CD4-positive, alpha-beta T cell (primary cell): ENCODE results near the gene ERG28. TPM values are rescaled to one million over a fixed set of nuclear protein-coding genes. Genes with fewer than 3 reads are reported as not detected.

ENCODE experiments used
- ATAC-seq: fragments of 200-7000 bp; cut with Tn5 transposase; one replicate; pipeline ENCODE4 v1.10.0; 2022; ENCODE audit warnings: mild to moderate bottlenecking; ENCODE audit not compliant: poor library complexity
- CTCF ChIA-PET: fragments of 350-600 bp; sonication (Branson Sonifier 250); formaldehyde crosslinking; loops from one replicate; lab custom pipeline; 2021; ENCODE audit warnings: antibody characterized with exemption, inconsistent platforms; lab: Charles Lee
- POLR2A ChIA-PET: fragments of 350-600 bp; sonication (Branson Sonifier 250); formaldehyde crosslinking; loops from one replicate; lab custom pipeline; 2021; ENCODE audit warnings: antibody characterized with exemption, inconsistent platforms; lab: Charles Lee
- DNase-seq, 14 experiments: peaks; one replicate each; pipeline ENCODE4 v3.0.0-alpha.2; 2013 to 2020; ENCODE audit warnings: mixed read lengths in 2 of 14
- H3K27ac ChIP-seq, 2 donors: one replicate each; pipeline versions ENCODE4 v1.5.1 to v1.7.0; 2013; ENCODE audit warnings: low read length in 2 of 2, low read depth in 1 of 2, mild to moderate bottlenecking in 1 of 2
- H3K27me3 ChIP-seq, 2 experiments: 1 replicate in 1 of 2; 2 replicates in 1 of 2; pipeline versions ENCODE4 v1.6.1 to v1.7.0; 2013; ENCODE audit warnings: low read length in 2 of 2, control low read depth in 1 of 2, mild to moderate bottlenecking in 1 of 2, moderate library complexity in 1 of 2; ENCODE audit not compliant: insufficient read depth in 2 of 2, control insufficient read depth in 1 of 2
- H3K36me3 ChIP-seq: one replicate; pipeline ENCODE4 v1.6.1; 2013; ENCODE audit warnings: low read length, control low read depth; ENCODE audit not compliant: insufficient read depth
- H3K4me1 ChIP-seq: one replicate; pipeline ENCODE4 v1.6.1; 2013; ENCODE audit warnings: low read length, control low read depth; ENCODE audit not compliant: insufficient read depth
- H3K4me3 ChIP-seq: one replicate; pipeline ENCODE4 v1.5.1; 2013; ENCODE audit warnings: mild to moderate bottlenecking, low read length, moderate library complexity
- H3K9me3 ChIP-seq, 2 experiments: 1 replicate in 1 of 2; 2 replicates in 1 of 2; pipeline versions ENCODE4 v1.6.1 to v1.7.0; 2013; ENCODE audit warnings: low read length in 2 of 2, mild to moderate bottlenecking in 2 of 2, control low read depth in 1 of 2, moderate library complexity in 1 of 2; ENCODE audit not compliant: control insufficient read depth in 1 of 2, insufficient read depth in 1 of 2
- H3K27ac Mint-ChIP-seq: one replicate; pipeline ENCODE4 v1.8.0; 2020; ENCODE audit warnings: mixed read lengths
- H3K27me3 Mint-ChIP-seq: one replicate; pipeline ENCODE4 v1.8.0; 2021; ENCODE audit warnings: mixed read lengths
- H3K36me3 Mint-ChIP-seq: one replicate; pipeline ENCODE4 v1.8.0; 2021; ENCODE audit warnings: low read depth, mixed read lengths
- H3K4me1 Mint-ChIP-seq: one replicate; pipeline ENCODE4 v1.8.0; 2021; ENCODE audit warnings: low read depth, mixed read lengths
- H3K4me3 Mint-ChIP-seq: one replicate; pipeline ENCODE4 v1.8.0; 2020; ENCODE audit warnings: mild to moderate bottlenecking, mixed read lengths
- H3K9me3 Mint-ChIP-seq: one replicate; pipeline ENCODE4 v1.8.0; 2020; ENCODE audit warnings: mixed read lengths
- intact Hi-C, 2 experiments: fragments of 100-400 bp; cut with DNase I in 1 of 2; cut with micrococcal nuclease in 1 of 2; formaldehyde crosslinking; loops; one replicate each; pipeline versions ENCODE4 v1.15.1 to v1.9.0; 2023 to 2025; cut with DNase I, micrococcal nuclease
- total RNA-seq, 174 experiments: library from RNA in 2 of 174; stranded (reverse) in 2 of 174; gene quantifications; one replicate each; pipeline ENCODE4 v1.2.3 and lab custom pipeline; 2021 to 2026
- TF ChIP-seq, protein P1 (sequence below): fragments of 200-600 bp; IDR thresholded peaks from one replicate; pipeline ENCODE4 v1.8.0; 2022; ENCODE audit warnings: antibody characterized with exemption, mild to moderate bottlenecking

The ERG28 gene
- total RNA-seq, 2 experiments from 2014 or later: 5.7 to 5.8 TPM

DNA sequence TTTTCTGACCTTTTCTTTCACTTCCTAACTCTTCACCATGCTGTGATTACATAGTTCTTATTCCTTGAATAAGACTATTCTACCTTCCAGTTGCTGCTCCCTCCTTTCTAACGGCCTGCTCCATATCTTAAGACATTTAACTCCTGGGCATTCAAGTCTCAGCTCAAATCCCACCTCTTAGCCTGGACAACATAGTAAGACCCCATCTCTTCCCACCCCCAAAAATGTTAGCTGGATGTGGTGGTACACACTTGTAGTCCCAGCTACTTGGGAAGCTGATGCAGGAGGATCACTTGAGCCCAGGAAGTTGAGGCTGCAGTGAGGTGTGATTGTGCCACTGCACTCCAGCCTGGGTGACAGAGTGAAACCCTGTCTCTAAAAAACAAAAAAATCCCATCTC lies 10.9 kb downstream of the ERG28 start:
- DNase-seq (no peak), ATAC-seq (no peak)
- POLR2A ChIA-PET: interaction anchor here (0.7 kb wide), 1 partner anchor 11 kb away, joined by 4 read pairs; the partner anchor contains the start of genes ERG28 and TTLL5
- intact Hi-C loops: loop anchor here (5.0 to 10.0 kb wide), 2 partner anchors 135 to 517 kb away; no protein-coding TSS in a partner anchor
- Mint-ChIP-seq H3K27ac (no peak overlapping the region), H3K27me3 (no peaks in the 10 kb centered on the region), H3K4me3 (no peak overlapping the region), H3K4me1 (peaks cover 3% of the 10 kb centered on the region), H3K9me3 (no peaks in the 10 kb centered on the region), H3K36me3 (peaks cover 84% of the 10 kb centered on the region)
- CTCF ChIA-PET: interaction anchor here (1.7 kb wide), 1 partner anchor 72 kb away, joined by 8 read pairs; no protein-coding TSS in a partner anchor
- TF ChIP-seq, protein P1, sequence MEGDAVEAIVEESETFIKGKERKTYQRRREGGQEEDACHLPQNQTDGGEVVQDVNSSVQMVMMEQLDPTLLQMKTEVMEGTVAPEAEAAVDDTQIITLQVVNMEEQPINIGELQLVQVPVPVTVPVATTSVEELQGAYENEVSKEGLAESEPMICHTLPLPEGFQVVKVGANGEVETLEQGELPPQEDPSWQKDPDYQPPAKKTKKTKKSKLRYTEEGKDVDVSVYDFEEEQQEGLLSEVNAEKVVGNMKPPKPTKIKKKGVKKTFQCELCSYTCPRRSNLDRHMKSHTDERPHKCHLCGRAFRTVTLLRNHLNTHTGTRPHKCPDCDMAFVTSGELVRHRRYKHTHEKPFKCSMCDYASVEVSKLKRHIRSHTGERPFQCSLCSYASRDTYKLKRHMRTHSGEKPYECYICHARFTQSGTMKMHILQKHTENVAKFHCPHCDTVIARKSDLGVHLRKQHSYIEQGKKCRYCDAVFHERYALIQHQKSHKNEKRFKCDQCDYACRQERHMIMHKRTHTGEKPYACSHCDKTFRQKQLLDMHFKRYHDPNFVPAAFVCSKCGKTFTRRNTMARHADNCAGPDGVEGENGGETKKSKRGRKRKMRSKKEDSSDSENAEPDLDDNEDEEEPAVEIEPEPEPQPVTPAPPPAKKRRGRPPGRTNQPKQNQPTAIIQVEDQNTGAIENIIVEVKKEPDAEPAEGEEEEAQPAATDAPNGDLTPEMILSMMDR: no peak
- H3K4me1 ChIP-seq: peaks cover 2% of the 10 kb centered on the region
- no peak overlapping the region for H3K27ac ChIP-seq
- H3K27me3 ChIP-seq: no peaks in the 10 kb centered on the region
- no peak overlapping the region for H3K4me3 ChIP-seq
- peaks cover 56% of the 10 kb centered on the region for H3K36me3 ChIP-seq
- H3K9me3 ChIP-seq: no peaks in the 10 kb centered on the region

- Mint-ChIP-seq H3K4me1 (peaks cover 3% of the 10 kb centered on the region), H3K9me3 (no peaks in the 10 kb centered on the region), H3K36me3 (peaks cover 80% of the 10 kb centered on the region), H3K4me3 (no peak overlapping the region), H3K27me3 (no peaks in the 10 kb centered on the region), H3K27ac (no peak overlapping the region)
- Histone ChIP-seq H3K27me3 (no peaks in the 10 kb centered on the region), H3K27ac (no peak overlapping the region), H3K4me1 (peaks cover 2% of the 10 kb centered on the region), H3K9me3 (no peaks in the 10 kb centered on the region), H3K36me3 (peaks cover 52% of the 10 kb centered on the region), H3K4me3 (no peak overlapping the region)
- CTCF ChIA-PET: interaction anchor here (1.7 kb wide), 1 partner anchor 72 kb away, joined by 8 read pairs; no protein-coding TSS in a partner anchor
- intact Hi-C loops: no loop called here
- no peak for ATAC-seq
- POLR2A ChIA-PET: interaction anchor here (0.7 kb wide), 1 partner anchor 11 kb away, joined by 4 read pairs; the partner anchor contains the start of genes ERG28 and TTLL5
- DNase-seq: no peak
- TF ChIP-seq, protein P1: no peak
These were observed 11.3 kb downstream of the ERG28 start for GRCh38 chr14:75649337-75649736.

- no peak overlapping the region for H3K27ac Mint-ChIP-seq
- CTCF ChIA-PET: no interaction called here
- H3K4me3 Mint-ChIP-seq: no peak overlapping the region
- Histone ChIP-seq H3K9me3 (no peaks in the 10 kb centered on the region), H3K36me3 (peaks cover 45% of the 10 kb centered on the region), H3K4me1 (no peaks in the 10 kb centered on the region), H3K27me3 (no peaks in the 10 kb centered on the region), H3K4me3 (no peak overlapping the region), H3K27ac (no peak overlapping the region)
- H3K27me3 Mint-ChIP-seq: no peaks in the 10 kb centered on the region
- DNase-seq: no peak
- H3K36me3 Mint-ChIP-seq: peaks cover 73% of the 10 kb centered on the region
- no peaks in the 10 kb centered on the region for H3K9me3 Mint-ChIP-seq
- POLR2A ChIA-PET: no interaction called here
- intact Hi-C loops: no loop called here
- no peaks in the 10 kb centered on the region for H3K4me1 Mint-ChIP-seq
- TF ChIP-seq, protein P1: no peak
- ATAC-seq: no peak
These were observed 12.4 kb downstream of the ERG28 start for GRCh38 chr14:75648066-75648838.
